GM18508 (cell line): ENCODE data around the gene GIMAP1.

Source experiments
- ATAC-seq: cut with Tn5 transposase; IDR thresholded peaks from one replicate; pipeline ENCODE4 v1.9.1; 2021; ENCODE audit warnings: moderate number of reproducible peaks; ENCODE audit not compliant: insufficient read depth, unreplicated experiment

Gene GIMAP1

GRCh38 chr7:150744041-150744656 is 27.7 kb downstream of the GIMAP1 start:
- no peak for ATAC-seq

- no peak for ATAC-seq
These were observed 28.7 kb downstream of the GIMAP1 start for GRCh38 chr7:150745086-150745485.

GRCh38 chr7:150745876-150746275 is 29.5 kb downstream of the GIMAP1 start:
- no peak for ATAC-seq

- ATAC-seq = no peak
These were observed 30.5 kb downstream of the GIMAP1 start for GRCh38 chr7:150746921-150747320.

- ATAC-seq = no peak
These were observed 32.0 kb downstream of the GIMAP1 start for GRCh38 chr7:150748376-150748775.

GRCh38 chr7:150751702-150752101 is 35.3 kb downstream of the GIMAP1 start:
- ATAC-seq = no peak

- ATAC-seq = no peak
These were observed 36.8 kb downstream of the GIMAP1 start for GRCh38 chr7:150753239-150753638.

GRCh38 chr7:150753826-150754603 is 37.6 kb downstream of the GIMAP1 start:
- ATAC-seq = no peak

GRCh38 chr7:150754951-150755350 is 38.5 kb downstream of the GIMAP1 start:
- no peak for ATAC-seq

- ATAC-seq = no peak
These were observed 39.2 kb downstream of the GIMAP1 start for GRCh38 chr7:150755473-150756099.

- no peak for ATAC-seq
These were observed 39.8 kb downstream of the GIMAP1 start for GRCh38 chr7:150756166-150756565.

GRCh38 chr7:150756858-150757257 is 40.4 kb downstream of the GIMAP1 start:
- ATAC-seq = no peak

- ATAC-seq = no peak
These were observed 43.1 kb downstream of the GIMAP1 start for GRCh38 chr7:150759479-150759878.

GRCh38 chr7:150766334-150766709 is 49.9 kb downstream of the GIMAP1 start:
- no peak for ATAC-seq

GRCh38 chr7:150769768-150770167 is 53.4 kb downstream of the GIMAP1 start:
- ATAC-seq = no peak
